DOHH2 (cell line): ENCODE data around the gene NAPB.

ENCODE experiments used
- EZH2phosphoT487 ChIP-seq: fragments of 200-600 bp; sonication (generic); IDR thresholded peaks from 2 replicates; pipeline ENCODE4 v1.6.1; 2017; ENCODE audit warnings: borderline replicate concordance, mild to moderate bottlenecking, antibody characterized with exemption, low read length, moderate library complexity, mixed read lengths
- TF ChIP-seq, protein P1 (sequence below): fragments of 200-600 bp; sonication (generic); IDR thresholded peaks from one replicate; pipeline ENCODE4 v1.5.1; 2014; ENCODE audit warnings: antibody characterized with exemption, mild to moderate bottlenecking, low read depth, low read length; ENCODE audit not compliant: poor library complexity, severe bottlenecking

DNA sequence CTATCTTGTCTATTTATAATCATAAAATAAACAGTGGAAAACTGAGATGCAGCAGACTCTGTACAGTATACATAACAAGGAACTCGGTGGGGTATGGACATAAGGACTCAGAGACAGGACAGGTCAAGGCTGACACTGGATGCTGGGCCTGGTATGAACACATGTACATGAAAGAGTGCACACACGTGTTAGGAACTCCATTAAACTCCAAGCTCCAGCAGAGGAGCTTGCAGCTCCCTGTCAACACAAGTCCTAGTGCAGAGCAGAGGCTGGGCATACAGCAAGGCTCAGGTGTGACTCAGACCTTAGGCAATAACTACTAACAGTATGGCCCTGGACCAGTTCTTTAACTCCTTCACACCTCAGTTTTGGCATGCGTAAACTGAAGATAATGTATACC lies 17.1 kb downstream of the NAPB start:
- TF ChIP-seq, protein P1, sequence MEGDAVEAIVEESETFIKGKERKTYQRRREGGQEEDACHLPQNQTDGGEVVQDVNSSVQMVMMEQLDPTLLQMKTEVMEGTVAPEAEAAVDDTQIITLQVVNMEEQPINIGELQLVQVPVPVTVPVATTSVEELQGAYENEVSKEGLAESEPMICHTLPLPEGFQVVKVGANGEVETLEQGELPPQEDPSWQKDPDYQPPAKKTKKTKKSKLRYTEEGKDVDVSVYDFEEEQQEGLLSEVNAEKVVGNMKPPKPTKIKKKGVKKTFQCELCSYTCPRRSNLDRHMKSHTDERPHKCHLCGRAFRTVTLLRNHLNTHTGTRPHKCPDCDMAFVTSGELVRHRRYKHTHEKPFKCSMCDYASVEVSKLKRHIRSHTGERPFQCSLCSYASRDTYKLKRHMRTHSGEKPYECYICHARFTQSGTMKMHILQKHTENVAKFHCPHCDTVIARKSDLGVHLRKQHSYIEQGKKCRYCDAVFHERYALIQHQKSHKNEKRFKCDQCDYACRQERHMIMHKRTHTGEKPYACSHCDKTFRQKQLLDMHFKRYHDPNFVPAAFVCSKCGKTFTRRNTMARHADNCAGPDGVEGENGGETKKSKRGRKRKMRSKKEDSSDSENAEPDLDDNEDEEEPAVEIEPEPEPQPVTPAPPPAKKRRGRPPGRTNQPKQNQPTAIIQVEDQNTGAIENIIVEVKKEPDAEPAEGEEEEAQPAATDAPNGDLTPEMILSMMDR, result no peak
- TF ChIP-seq EZH2phosphoT487, result no peak
